Stimulated activated naive CD4-positive, alpha-beta T cell (primary cell): ENCODE measurements around the gene FBXO22.
"Not testable (repeated sequence)": the region's sequence is repeated elsewhere in the genome, so short reads cannot be mapped to it uniquely, and the experiment has no call there.

Source experiments
- DNase-seq, 6 experiments: peaks; one replicate each; lab custom pipeline; 2025; lab: John Stamatoyannopoulos, UW

FBXO22 gene

GRCh38 chr15:75903331-75904239 is at the start of gene FBXO22:
TSS of gene FBXO22 (plus strand) at chr15:75903878. CDS start at chr15:75903964, 86 bp downstream.
- peak; percentile 77 to 86 (median 80) for DNase-seq

GRCh38 chr15:75857886-75858285 is 45.8 kb upstream of the FBXO22 start:
- no peak for DNase-seq

GRCh38 chr15:75861750-75862402 is 41.8 kb upstream of the FBXO22 start:
- no peak for DNase-seq

GRCh38 chr15:75862796-75863195 is 40.9 kb upstream of the FBXO22 start:
- no peak for DNase-seq

GRCh38 chr15:75864213-75865059 is 39.2 kb upstream of the FBXO22 start:
- no peak for DNase-seq

- not testable (repeated sequence) for DNase-seq
Observed at GRCh38 chr15:75866045-75866444, 37.6 kb upstream of the FBXO22 start.

GRCh38 chr15:75866916-75867315 is 36.8 kb upstream of the FBXO22 start:
- DNase-seq, result no peak

GRCh38 chr15:75867449-75867848 is 36.2 kb upstream of the FBXO22 start:
- no peak for DNase-seq

- DNase-seq, result no peak
Observed at GRCh38 chr15:75868019-75868418, 35.7 kb upstream of the FBXO22 start.

GRCh38 chr15:75869446-75869845 is 34.2 kb upstream of the FBXO22 start:
- no peak for DNase-seq

GRCh38 chr15:75871589-75871988 is 32.1 kb upstream of the FBXO22 start:
- not testable (repeated sequence) for DNase-seq

GRCh38 chr15:75872403-75872990 is 31.2 kb upstream of the FBXO22 start:
- DNase-seq, result no peak

GRCh38 chr15:75884041-75884440 is 19.6 kb upstream of the FBXO22 start:
- no peak for DNase-seq

GRCh38 chr15:75887178-75887577 is 16.5 kb upstream of the FBXO22 start:
- no peak for DNase-seq

- DNase-seq, result no peak
Observed at GRCh38 chr15:75891895-75892294, 11.8 kb upstream of the FBXO22 start.

GRCh38 chr15:75895731-75896130 is 7.9 kb upstream of the FBXO22 start:
- DNase-seq, result no peak

GRCh38 chr15:75900577-75900976 is 3.1 kb upstream of the FBXO22 start:
- no peak for DNase-seq

GRCh38 chr15:75902129-75902557 is 1.5 kb upstream of the FBXO22 start:
- DNase-seq, result no peak

- DNase-seq, result no peak
Observed at GRCh38 chr15:75905231-75905630, 1.6 kb downstream of the FBXO22 start.

- DNase-seq, result not testable (repeated sequence)
Observed at GRCh38 chr15:75910355-75910754, 6.7 kb downstream of the FBXO22 start.

- no peak for DNase-seq
Observed at GRCh38 chr15:75916978-75917377, 13.3 kb downstream of the FBXO22 start.

- DNase-seq, result no peak
Observed at GRCh38 chr15:75918135-75918534, 14.5 kb downstream of the FBXO22 start.
